Measurements from ENCODE around the gene IL17RB. TPM values are rescaled to one million over a fixed set of nuclear protein-coding genes. Genes with fewer than 3 reads are reported as not detected.

The IL17RB gene
- polyA plus RNA-seq, 1 donor (not counting 4 experiments of a cell fraction or from before 2014, with no cell fraction given) = not detected

- no peaks in the 10 kb centered on the region for H3K9me1 ChIP-seq (ENCODE audit: control insufficient read depth, extremely low read depth, insufficient read depth, low read length)
- H4K20me1 ChIP-seq (ENCODE audit: control insufficient read depth, extremely low read depth, insufficient read depth, low read length) = no peaks in the 10 kb centered on the region
- no peak overlapping the region for H2AFZ ChIP-seq (ENCODE audit: control insufficient read depth, low read length)
- H3K4me2 ChIP-seq (ENCODE audit: control insufficient read depth, extremely low read depth, insufficient read depth, low read depth, low read length) = no peak overlapping the region
- FAIRE-seq = no peak
- no peak overlapping the region for H3K9ac ChIP-seq (ENCODE audit: control insufficient read depth, extremely low read depth, insufficient read depth, low read length)
- TF ChIP-seq EZH2 (IDR thresholded peaks at IDR 0.05; ENCODE audit: low read length) = no peak
- TF ChIP-seq CTCF (optimal IDR thresholded peaks at IDR 0.05 in 1 of 3, IDR thresholded peaks at IDR 0.05 in 1 of 3, conservative IDR thresholded peaks at IDR 0.05 in 1 of 3; ENCODE audit: extremely low read depth in 1 of 3, insufficient read depth in 2 of 3, low read length in 3 of 3) = no peak
- no peaks in the 10 kb centered on the region for H3K9me3 ChIP-seq (ENCODE audit: control insufficient read depth, low read depth, low read length)
- no peaks in the 10 kb centered on the region for H3K4me1 ChIP-seq (ENCODE audit: control insufficient read depth, extremely low read depth, insufficient read depth, low read length)
- no peak overlapping the region for H3K4me3 ChIP-seq (ENCODE audit: control insufficient read depth in 2 of 3, extremely low read depth in 1 of 3, insufficient read depth in 2 of 3, low read depth in 1 of 3, low read length in 3 of 3)
- no peaks in the 10 kb centered on the region for H3K36me3 ChIP-seq (ENCODE audit: control insufficient read depth in 2 of 2, extremely low read depth in 1 of 2, insufficient read depth in 2 of 2, low read length in 2 of 2)
- H3K79me2 ChIP-seq (ENCODE audit: control insufficient read depth, insufficient read depth, low read length) = no peaks in the 10 kb centered on the region
- H3K27me3 ChIP-seq (ENCODE audit: control insufficient read depth, extremely low read depth, insufficient read depth, low read length) = no peaks in the 10 kb centered on the region
- H3K27ac ChIP-seq (ENCODE audit: control insufficient read depth, insufficient read depth, low read length) = no peak overlapping the region
- DNase-seq (ENCODE audit: low read depth, low spot score) = no peak
- dilution Hi-C loops (cut with MboI; ENCODE audit: extremely low pct_ligation_motif_present, low sequenced_read_pairs) = no loop called here
Measured at GRCh38 chr3:53803124-53803815, 43.1 kb upstream of the IL17RB start.

GRCh38 chr3:53803816-53804695 lies 42.3 kb upstream of the IL17RB start:
- Histone ChIP-seq H3K4me3 (ENCODE audit: control insufficient read depth in 2 of 3, extremely low read depth in 1 of 3, insufficient read depth in 2 of 3, low read depth in 1 of 3, low read length in 3 of 3) (no peak overlapping the region), H3K9me3 (ENCODE audit: control insufficient read depth, low read depth, low read length) (no peaks in the 10 kb centered on the region), H3K79me2 (ENCODE audit: control insufficient read depth, insufficient read depth, low read length) (no peaks in the 10 kb centered on the region), H2AFZ (ENCODE audit: control insufficient read depth, low read length) (no peak overlapping the region), H3K4me2 (ENCODE audit: control insufficient read depth, extremely low read depth, insufficient read depth, low read depth, low read length) (no peak overlapping the region), H3K27me3 (ENCODE audit: control insufficient read depth, extremely low read depth, insufficient read depth, low read length) (no peaks in the 10 kb centered on the region), H3K27ac (ENCODE audit: control insufficient read depth, insufficient read depth, low read length) (no peak overlapping the region), H4K20me1 (ENCODE audit: control insufficient read depth, extremely low read depth, insufficient read depth, low read length) (no peaks in the 10 kb centered on the region), H3K9ac (ENCODE audit: control insufficient read depth, extremely low read depth, insufficient read depth, low read length) (no peak overlapping the region), H3K36me3 (ENCODE audit: control insufficient read depth in 2 of 2, extremely low read depth in 1 of 2, insufficient read depth in 2 of 2, low read length in 2 of 2) (no peaks in the 10 kb centered on the region), H3K4me1 (ENCODE audit: control insufficient read depth, extremely low read depth, insufficient read depth, low read length) (no peaks in the 10 kb centered on the region), H3K9me1 (ENCODE audit: control insufficient read depth, extremely low read depth, insufficient read depth, low read length) (no peaks in the 10 kb centered on the region)
- FAIRE-seq (no peak), DNase-seq (ENCODE audit: low read depth, low spot score) (no peak)
- no peak for TF ChIP-seq EZH2 (IDR thresholded peaks at IDR 0.05; ENCODE audit: low read length)
- no peak for TF ChIP-seq CTCF (optimal IDR thresholded peaks at IDR 0.05 in 1 of 3, IDR thresholded peaks at IDR 0.05 in 1 of 3, conservative IDR thresholded peaks at IDR 0.05 in 1 of 3; ENCODE audit: extremely low read depth in 1 of 3, insufficient read depth in 2 of 3, low read length in 3 of 3)
- dilution Hi-C loops (cut with MboI; ENCODE audit: extremely low pct_ligation_motif_present, low sequenced_read_pairs) = no loop called here
